Renal cortical epithelial cell (primary cell): ENCODE results near the gene XPO4. TPM values are rescaled to one million over a fixed set of nuclear protein-coding genes. Genes with fewer than 3 reads are reported as not detected.

Experiments used
- DNase-seq: peaks from one replicate; pipeline ENCODE4 v3.0.0-alpha.2; 2011; ENCODE audit warnings: low read depth
- total RNA-seq: library from RNA; depleted of rRNA; stranded (reverse); fragments of >200 nt; gene quantifications from 2 replicates; pipeline ENCODE4 v1.2.3, GENCODE V29; 2014

The XPO4 gene
- total RNA-seq, 1 donor from 2014 or later: 30.5 TPM

GRCh38 chr13:20728579-20729311 is 173.8 kb downstream of the XPO4 start:
- no peak for DNase-seq

DNA sequence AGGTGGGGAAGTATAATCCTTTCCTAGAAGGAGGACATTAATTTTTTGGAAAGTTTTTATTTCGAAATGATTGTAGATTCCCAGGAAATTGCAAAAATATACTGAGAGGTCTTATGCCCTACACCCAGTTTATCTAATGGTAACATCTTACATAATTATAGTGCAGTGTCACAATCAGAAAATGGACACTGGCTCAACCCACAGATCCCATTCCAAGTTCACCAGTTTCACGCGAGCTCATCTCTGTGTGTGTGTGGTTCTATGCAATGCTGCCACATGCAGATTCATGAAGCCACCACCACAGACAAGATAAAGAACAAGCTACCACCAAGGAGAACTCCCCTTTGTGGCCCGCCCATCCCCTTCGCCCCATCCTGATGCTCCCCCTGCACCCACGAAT is 174.7 kb downstream of the XPO4 start:
- no peak for DNase-seq

Other genes starting within 250 kb of the XPO4 start
- 0.35 TPM in 1 of 2 replicates, not detected in the other for gene IL17D, start 199.0 kb downstream of the XPO4 start, total RNA-seq
- gene EEF1AKMT1, start 128.8 kb downstream of the XPO4 start, total RNA-seq: 4.5 and 8.8 TPM in 2 replicates
- 12.5 and 27.1 TPM in 2 replicates for gene LATS2, start 158.8 kb upstream of the XPO4 start, total RNA-seq
- 57.5 and 63.4 TPM in 2 replicates for gene SAP18, start 237.4 kb upstream of the XPO4 start, total RNA-seq